ENCODE results near the gene PFDN6. TPM values are rescaled to one million over a fixed set of nuclear protein-coding genes. Genes with fewer than 3 reads are reported as not detected.

The PFDN6 gene
- total and polyA plus RNA-seq, 2 of the 13 experiments (the other 11 are each of a cell fraction or from before 2014, with no cell fraction given): 75.5 to 87.0 TPM

- TF ChIP-seq, protein P1, sequence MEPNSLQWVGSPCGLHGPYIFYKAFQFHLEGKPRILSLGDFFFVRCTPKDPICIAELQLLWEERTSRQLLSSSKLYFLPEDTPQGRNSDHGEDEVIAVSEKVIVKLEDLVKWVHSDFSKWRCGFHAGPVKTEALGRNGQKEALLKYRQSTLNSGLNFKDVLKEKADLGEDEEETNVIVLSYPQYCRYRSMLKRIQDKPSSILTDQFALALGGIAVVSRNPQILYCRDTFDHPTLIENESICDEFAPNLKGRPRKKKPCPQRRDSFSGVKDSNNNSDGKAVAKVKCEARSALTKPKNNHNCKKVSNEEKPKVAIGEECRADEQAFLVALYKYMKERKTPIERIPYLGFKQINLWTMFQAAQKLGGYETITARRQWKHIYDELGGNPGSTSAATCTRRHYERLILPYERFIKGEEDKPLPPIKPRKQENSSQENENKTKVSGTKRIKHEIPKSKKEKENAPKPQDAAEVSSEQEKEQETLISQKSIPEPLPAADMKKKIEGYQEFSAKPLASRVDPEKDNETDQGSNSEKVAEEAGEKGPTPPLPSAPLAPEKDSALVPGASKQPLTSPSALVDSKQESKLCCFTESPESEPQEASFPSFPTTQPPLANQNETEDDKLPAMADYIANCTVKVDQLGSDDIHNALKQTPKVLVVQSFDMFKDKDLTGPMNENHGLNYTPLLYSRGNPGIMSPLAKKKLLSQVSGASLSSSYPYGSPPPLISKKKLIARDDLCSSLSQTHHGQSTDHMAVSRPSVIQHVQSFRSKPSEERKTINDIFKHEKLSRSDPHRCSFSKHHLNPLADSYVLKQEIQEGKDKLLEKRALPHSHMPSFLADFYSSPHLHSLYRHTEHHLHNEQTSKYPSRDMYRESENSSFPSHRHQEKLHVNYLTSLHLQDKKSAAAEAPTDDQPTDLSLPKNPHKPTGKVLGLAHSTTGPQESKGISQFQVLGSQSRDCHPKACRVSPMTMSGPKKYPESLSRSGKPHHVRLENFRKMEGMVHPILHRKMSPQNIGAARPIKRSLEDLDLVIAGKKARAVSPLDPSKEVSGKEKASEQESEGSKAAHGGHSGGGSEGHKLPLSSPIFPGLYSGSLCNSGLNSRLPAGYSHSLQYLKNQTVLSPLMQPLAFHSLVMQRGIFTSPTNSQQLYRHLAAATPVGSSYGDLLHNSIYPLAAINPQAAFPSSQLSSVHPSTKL (CRISPR knock-in tag; IDR thresholded peaks at IDR 0.05): no peak
- no peak for TF ChIP-seq ZNF614 (CRISPR knock-in tag; IDR thresholded peaks at IDR 0.05; ENCODE audit: borderline replicate concordance)
- no peak for TF ChIP-seq ZNF263 (CRISPR knock-in tag; IDR thresholded peaks at IDR 0.05)
Observed at GRCh38 chr6:33254591-33254990, 34.8 kb upstream of the PFDN6 start (continued).

DNA sequence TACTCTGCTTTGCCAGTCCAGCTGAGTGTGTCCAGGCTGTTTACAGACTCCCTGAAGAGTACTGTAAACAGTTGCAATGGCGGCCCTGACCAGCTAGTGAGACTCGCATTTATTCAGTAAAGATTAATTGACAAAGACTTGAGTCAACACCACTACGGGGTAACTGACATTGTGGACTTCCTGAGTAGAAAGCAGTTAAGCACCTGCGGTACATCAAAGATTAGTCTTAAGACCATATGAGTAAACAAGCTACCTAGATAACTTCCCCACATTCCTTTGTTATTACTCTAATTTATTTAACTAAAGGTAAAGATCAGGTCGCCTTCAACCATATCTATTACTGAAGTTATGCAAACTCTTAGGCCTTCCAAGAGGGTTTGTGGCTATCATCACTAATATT, 30.4 kb upstream of the PFDN6 start:
- no TSS peak for BruUV-seq (replicated peaks)
- Histone ChIP-seq H3K4me3 (replicated peaks in 1 of 3; ENCODE audit: insufficient read depth in 1 of 3, low read depth in 2 of 3, low read length in 3 of 3) (no peak overlapping the region), H3K27ac (ENCODE audit: extremely low read length, insufficient read depth, low read length) (no peak overlapping the region), H3K4me2 (ENCODE audit: low read depth, low read length) (no peak overlapping the region), H3K9me3 (ENCODE audit: low read length) (no peaks in the 10 kb centered on the region), H3K36me3 (replicated peaks in 1 of 2; ENCODE audit: control insufficient read depth in 1 of 2, insufficient read depth in 2 of 2, low read length in 2 of 2) (peaks cover 12 to 38% of the 10 kb centered on the region in 2 experiments), H3K27me3 (ENCODE audit: control insufficient read depth in 1 of 2, insufficient read depth in 2 of 2, low read length in 2 of 2) (no peaks in the 10 kb centered on the region), H3K9ac (ENCODE audit: insufficient read depth, low read depth, low read length) (no peak overlapping the region), H4K20me1 (ENCODE audit: insufficient read depth, low read length) (no peaks in the 10 kb centered on the region), H3K4me1 (ENCODE audit: insufficient read depth, low read length) (peaks cover 9% of the 10 kb centered on the region; the same call in 1 of the 2 replicates), H2AFZ (ENCODE audit: low read length) (no peak overlapping the region), H3K79me2 (ENCODE audit: insufficient read depth, low read length) (no peaks in the 10 kb centered on the region)
- CTCF ChIA-PET (ENCODE audit: low intra/inter-chr PET ratio, low total read pairs): no interaction called here
- no peak for ATAC-seq
- FAIRE-seq: no peak
- WGBS (ENCODE audit: low lambda C conversion rate): 82% methylated on average over 5 of the region's 5 CpGs
- TF ChIP-seq, protein P2, sequence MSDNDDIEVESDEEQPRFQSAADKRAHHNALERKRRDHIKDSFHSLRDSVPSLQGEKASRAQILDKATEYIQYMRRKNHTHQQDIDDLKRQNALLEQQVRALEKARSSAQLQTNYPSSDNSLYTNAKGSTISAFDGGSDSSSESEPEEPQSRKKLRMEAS (IDR thresholded peaks at IDR 0.05): no peak
- TF ChIP-seq ZNF12 (CRISPR knock-in tag; IDR thresholded peaks at IDR 0.05): no peak
- TF ChIP-seq, protein P3, sequence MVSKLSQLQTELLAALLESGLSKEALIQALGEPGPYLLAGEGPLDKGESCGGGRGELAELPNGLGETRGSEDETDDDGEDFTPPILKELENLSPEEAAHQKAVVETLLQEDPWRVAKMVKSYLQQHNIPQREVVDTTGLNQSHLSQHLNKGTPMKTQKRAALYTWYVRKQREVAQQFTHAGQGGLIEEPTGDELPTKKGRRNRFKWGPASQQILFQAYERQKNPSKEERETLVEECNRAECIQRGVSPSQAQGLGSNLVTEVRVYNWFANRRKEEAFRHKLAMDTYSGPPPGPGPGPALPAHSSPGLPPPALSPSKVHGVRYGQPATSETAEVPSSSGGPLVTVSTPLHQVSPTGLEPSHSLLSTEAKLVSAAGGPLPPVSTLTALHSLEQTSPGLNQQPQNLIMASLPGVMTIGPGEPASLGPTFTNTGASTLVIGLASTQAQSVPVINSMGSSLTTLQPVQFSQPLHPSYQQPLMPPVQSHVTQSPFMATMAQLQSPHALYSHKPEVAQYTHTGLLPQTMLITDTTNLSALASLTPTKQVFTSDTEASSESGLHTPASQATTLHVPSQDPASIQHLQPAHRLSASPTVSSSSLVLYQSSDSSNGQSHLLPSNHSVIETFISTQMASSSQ (IDR thresholded peaks at IDR 0.05; ENCODE audit: low read depth): no peak
- TF ChIP-seq, protein P3 (CRISPR knock-in tag; IDR thresholded peaks at IDR 0.05; ENCODE audit: borderline replicate concordance): no peak
- no peak for TF ChIP-seq HNRNPL (IDR thresholded peaks at IDR 0.05; ENCODE audit: low read depth, low read length)
- TF ChIP-seq PCBP2 (optimal IDR thresholded peaks at IDR 0.05; ENCODE audit: low read depth, low read length, poor library complexity, severe bottlenecking): no peak
- no peak for TF ChIP-seq ZNF83 (CRISPR knock-in tag; IDR thresholded peaks at IDR 0.05; ENCODE audit: borderline replicate concordance)
- TF ChIP-seq ELF1 (CRISPR knock-in tag; IDR thresholded peaks at IDR 0.05): no peak
- in situ Hi-C loops (cut with HindIII; ENCODE audit: extremely low pct_ligation_motif_present, low pct_unique_long_range_greater_than_20kb) (no loop called here), intact Hi-C loops (cut with micrococcal nuclease; ENCODE audit: unreplicated experiment) (no loop called here)
- POLR2A ChIA-PET: interaction anchor here (2.9 to 7.4 kb wide), 2 partner anchors 9 to 13 kb away, joined by 8 to 44 read pairs; partner anchors contain the start of genes RPS18 and VPS52
- no peak for DNase-seq (ENCODE audit: low spot score)
